Activated naive CD8-positive, alpha-beta T cell (primary cell): Measurements from ENCODE around the gene ITPKB.
"Not testable (repeated sequence)": the region's sequence is repeated elsewhere in the genome, so short reads cannot be mapped to it uniquely, and the experiment has no call there.

Source experiments
- H3K27ac Mint-ChIP-seq: one replicate; pipeline ENCODE4 v1.8.0; 2021; ENCODE audit warnings: mixed read lengths
- H3K27me3 Mint-ChIP-seq: one replicate; pipeline ENCODE4 v1.8.0; 2021; ENCODE audit warnings: mixed read lengths
- H3K36me3 Mint-ChIP-seq: one replicate; pipeline ENCODE4 v1.8.0; 2021; ENCODE audit warnings: mixed read lengths
- H3K4me1 Mint-ChIP-seq: one replicate; pipeline ENCODE4 v1.8.0; 2021; ENCODE audit warnings: low read depth, mixed read lengths
- H3K4me3 Mint-ChIP-seq: one replicate; pipeline ENCODE4 v1.8.0; 2021; ENCODE audit warnings: mild to moderate bottlenecking, mixed read lengths
- H3K9me3 Mint-ChIP-seq: one replicate; pipeline ENCODE4 v1.8.0; 2021; ENCODE audit warnings: low read depth, mixed read lengths

Gene ITPKB

GRCh38 chr1:226766565-226766964 is 27.5 kb upstream of the ITPKB start:
- Mint-ChIP-seq H3K9me3 (no peaks in the 10 kb centered on the region), H3K4me1 (peaks cover 19% of the 10 kb centered on the region), H3K27ac (no peak overlapping the region), H3K4me3 (no peak overlapping the region), H3K36me3 (no peaks in the 10 kb centered on the region), H3K27me3 (peaks cover 1% of the 10 kb centered on the region)

DNA sequence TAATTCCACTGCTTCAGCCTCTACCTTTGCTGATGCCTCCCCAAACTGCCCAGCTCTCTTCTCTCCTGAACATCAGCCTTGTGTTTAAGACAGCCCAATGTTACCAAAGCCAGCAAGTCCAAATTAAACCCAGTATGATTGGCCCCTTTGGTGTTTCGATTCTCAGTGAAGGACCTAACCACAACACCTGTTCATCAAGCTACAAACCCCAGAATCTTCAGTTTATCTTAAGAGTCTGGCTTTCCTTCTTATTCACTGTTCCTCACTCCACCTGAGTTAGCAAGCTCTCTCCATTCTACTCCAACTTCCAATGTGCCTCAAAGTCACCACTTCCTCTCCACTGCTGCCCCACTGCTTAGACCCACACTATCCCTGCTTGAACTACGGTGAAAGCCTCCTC is 25.5 kb upstream of the ITPKB start:
- peaks cover 1% of the 10 kb centered on the region for H3K27me3 Mint-ChIP-seq
- H3K9me3 Mint-ChIP-seq, result no peaks in the 10 kb centered on the region
- H3K27ac Mint-ChIP-seq, result peak overlapping the region; percentile 8
- H3K4me1 Mint-ChIP-seq, result peaks cover 19% of the 10 kb centered on the region
- no peaks in the 10 kb centered on the region for H3K36me3 Mint-ChIP-seq
- peak overlapping the region; percentile 2 for H3K4me3 Mint-ChIP-seq

GRCh38 chr1:226763905-226764264 is 24.8 kb upstream of the ITPKB start:
- Mint-ChIP-seq H3K36me3 (no peaks in the 10 kb centered on the region), H3K4me3 (no peak overlapping the region), H3K27me3 (peaks cover 1% of the 10 kb centered on the region), H3K27ac (peak overlapping the region; percentile 2), H3K4me1 (peaks cover 19% of the 10 kb centered on the region), H3K9me3 (no peaks in the 10 kb centered on the region)

DNA sequence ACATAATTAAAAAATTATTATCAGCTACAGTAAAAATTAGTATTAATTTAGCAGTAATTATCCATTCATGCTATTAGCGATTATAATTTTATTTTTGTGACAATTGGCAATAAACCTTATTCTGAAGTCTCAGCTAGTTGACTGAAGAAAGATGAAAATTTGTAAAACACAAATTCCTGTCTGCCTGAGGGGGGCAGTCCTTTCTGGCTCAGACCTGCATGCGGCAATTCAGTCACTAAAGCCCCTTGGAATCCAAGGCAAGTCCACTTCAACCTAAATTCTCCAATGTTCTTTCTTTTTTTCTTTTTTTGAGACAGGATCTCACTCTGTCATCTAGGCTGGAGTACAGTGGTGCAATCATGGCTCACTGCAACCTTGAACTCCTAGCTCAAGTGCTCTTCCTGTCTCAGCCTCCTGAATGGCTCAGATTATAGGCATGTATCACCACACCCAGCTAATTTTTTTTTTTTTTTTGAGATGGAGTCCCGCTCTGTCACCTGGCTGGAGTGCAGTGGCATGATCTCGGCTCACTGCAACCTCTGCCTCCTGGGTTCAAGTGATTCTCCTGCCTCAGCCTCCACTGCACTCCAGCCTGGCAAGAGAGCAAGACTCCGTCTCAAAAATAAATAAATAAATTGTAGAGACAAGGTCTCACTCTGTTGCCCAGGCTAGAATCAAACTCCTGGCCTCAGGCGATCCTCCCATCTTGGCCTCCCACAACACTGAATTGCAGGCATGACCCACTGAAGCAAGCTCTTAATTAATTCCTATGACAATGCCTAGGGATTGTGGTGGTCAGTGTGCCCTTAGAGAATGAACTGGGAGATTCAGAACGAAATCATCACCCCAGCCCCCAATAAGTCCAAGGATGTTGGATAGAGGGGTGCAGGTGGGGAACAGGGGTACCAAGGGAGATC is 24.2 kb upstream of the ITPKB start:
- H3K27ac Mint-ChIP-seq, result peak overlapping the region; percentile 2
- H3K9me3 Mint-ChIP-seq, result no peaks in the 10 kb centered on the region
- H3K4me1 Mint-ChIP-seq, result peaks cover 19% of the 10 kb centered on the region
- H3K27me3 Mint-ChIP-seq, result peaks cover 1% of the 10 kb centered on the region
- H3K36me3 Mint-ChIP-seq, result no peaks in the 10 kb centered on the region
- H3K4me3 Mint-ChIP-seq, result no peak overlapping the region

DNA sequence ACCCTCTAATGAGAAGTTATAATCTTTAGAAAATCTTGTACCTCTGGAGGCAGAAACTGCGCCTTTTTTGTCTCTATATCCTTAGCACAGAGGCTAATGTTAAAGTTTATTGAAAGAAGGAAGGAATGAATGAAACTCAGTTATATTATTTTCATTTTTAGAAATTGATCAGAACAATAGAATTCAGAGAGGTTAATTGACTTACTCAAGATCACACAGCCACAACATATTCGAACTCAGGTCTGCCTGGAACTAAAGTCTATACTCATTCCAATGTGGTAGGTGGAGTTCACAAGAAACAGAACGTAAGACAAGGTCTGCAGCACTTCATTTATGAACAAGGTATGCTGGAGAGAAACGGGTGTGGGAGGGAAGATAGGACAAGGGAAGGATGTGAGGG is 23.0 kb upstream of the ITPKB start:
- no peak overlapping the region for H3K27ac Mint-ChIP-seq
- no peak overlapping the region for H3K4me3 Mint-ChIP-seq
- H3K36me3 Mint-ChIP-seq, result no peaks in the 10 kb centered on the region
- no peaks in the 10 kb centered on the region for H3K9me3 Mint-ChIP-seq
- H3K27me3 Mint-ChIP-seq, result peaks cover 1% of the 10 kb centered on the region
- H3K4me1 Mint-ChIP-seq, result peaks cover 19% of the 10 kb centered on the region

DNA sequence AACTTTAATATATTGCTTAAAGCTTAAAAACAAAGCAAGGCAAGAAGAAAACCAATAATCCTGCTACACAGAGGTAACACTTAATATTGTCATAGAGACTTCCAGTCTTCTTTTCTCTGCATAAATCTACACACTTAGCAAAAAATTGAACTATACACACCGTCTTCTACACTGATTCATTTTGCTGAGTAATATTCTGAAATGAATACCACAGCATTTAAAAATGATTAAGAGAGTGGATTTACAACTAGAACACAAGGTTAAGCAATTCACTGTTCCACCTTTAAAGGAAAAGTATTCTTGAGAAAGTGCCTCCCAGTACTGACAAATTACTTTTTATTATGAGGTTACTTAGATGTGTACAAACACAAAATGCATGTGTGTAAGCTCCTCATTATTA is 22.2 kb upstream of the ITPKB start:
- H3K9me3 Mint-ChIP-seq, result no peaks in the 10 kb centered on the region
- H3K27ac Mint-ChIP-seq, result no peak overlapping the region
- peaks cover 23% of the 10 kb centered on the region for H3K4me1 Mint-ChIP-seq
- H3K4me3 Mint-ChIP-seq, result no peak overlapping the region
- peaks cover 1% of the 10 kb centered on the region for H3K27me3 Mint-ChIP-seq
- no peaks in the 10 kb centered on the region for H3K36me3 Mint-ChIP-seq

- Mint-ChIP-seq H3K36me3 (no peaks in the 10 kb centered on the region), H3K27ac (peak overlapping the region; percentile 77), H3K27me3 (no peaks in the 10 kb centered on the region), H3K4me1 (peaks cover 30% of the 10 kb centered on the region), H3K9me3 (no peaks in the 10 kb centered on the region), H3K4me3 (no peak overlapping the region)
These were observed 15.9 kb upstream of the ITPKB start for GRCh38 chr1:226754793-226755533.

DNA sequence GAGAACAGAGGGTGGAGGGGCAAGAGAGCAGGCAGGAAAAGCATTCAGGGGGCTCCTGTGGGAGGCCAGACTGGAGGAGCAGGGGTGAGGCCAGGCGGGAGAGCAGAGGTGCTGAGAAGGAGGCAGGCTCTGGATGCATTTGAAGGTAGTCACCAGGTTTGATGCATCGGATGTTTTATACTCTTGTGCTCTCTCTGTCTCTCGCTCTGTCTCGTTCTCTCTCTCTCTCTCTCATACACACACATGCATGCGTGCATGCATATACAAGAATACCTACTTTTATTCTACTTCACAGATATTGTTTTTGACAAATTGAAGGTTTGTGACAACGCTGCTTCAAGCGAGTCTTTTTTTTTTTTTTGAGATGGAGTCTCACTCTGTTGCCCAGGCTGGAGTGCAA is 15.0 kb upstream of the ITPKB start:
- peak overlapping the region; percentile 19 for H3K27ac Mint-ChIP-seq
- H3K27me3 Mint-ChIP-seq, result no peaks in the 10 kb centered on the region
- peaks cover 30% of the 10 kb centered on the region for H3K4me1 Mint-ChIP-seq
- no peaks in the 10 kb centered on the region for H3K9me3 Mint-ChIP-seq
- H3K4me3 Mint-ChIP-seq, result no peak overlapping the region
- no peaks in the 10 kb centered on the region for H3K36me3 Mint-ChIP-seq

DNA sequence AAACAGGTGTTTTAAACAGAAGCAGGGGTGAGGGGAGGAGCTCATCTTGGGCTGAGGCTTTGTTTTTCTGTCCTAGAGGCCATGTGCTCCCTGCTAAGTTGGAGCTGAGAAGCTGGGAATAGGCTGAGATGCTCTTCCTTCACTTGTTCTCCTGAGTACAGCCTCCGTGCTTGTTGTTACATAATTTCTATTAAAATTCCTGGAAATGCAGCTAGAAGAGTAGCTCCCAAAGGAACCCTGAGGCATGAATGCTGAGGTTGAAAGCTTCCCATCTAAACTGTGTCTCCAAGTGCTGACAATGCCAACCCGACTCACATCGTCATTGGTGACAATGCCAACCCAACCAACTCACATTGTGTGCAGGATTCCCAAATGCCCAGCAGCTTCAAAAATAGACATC is 12.6 kb upstream of the ITPKB start:
- H3K36me3 Mint-ChIP-seq, result no peaks in the 10 kb centered on the region
- H3K27me3 Mint-ChIP-seq, result no peaks in the 10 kb centered on the region
- H3K27ac Mint-ChIP-seq, result no peak overlapping the region
- H3K9me3 Mint-ChIP-seq, result no peaks in the 10 kb centered on the region
- H3K4me3 Mint-ChIP-seq, result no peak overlapping the region
- peaks cover 34% of the 10 kb centered on the region for H3K4me1 Mint-ChIP-seq

- Mint-ChIP-seq H3K27ac (no peak overlapping the region), H3K9me3 (no peaks in the 10 kb centered on the region), H3K4me1 (peaks cover 30% of the 10 kb centered on the region), H3K4me3 (no peak overlapping the region), H3K27me3 (no peaks in the 10 kb centered on the region), H3K36me3 (no peaks in the 10 kb centered on the region)
These were observed 12.1 kb upstream of the ITPKB start for GRCh38 chr1:226751214-226751613.

- H3K27me3 Mint-ChIP-seq, result no peaks in the 10 kb centered on the region
- no peak overlapping the region for H3K4me3 Mint-ChIP-seq
- H3K27ac Mint-ChIP-seq, result no peak overlapping the region
- H3K36me3 Mint-ChIP-seq, result no peaks in the 10 kb centered on the region
- no peaks in the 10 kb centered on the region for H3K9me3 Mint-ChIP-seq
- peaks cover 13% of the 10 kb centered on the region for H3K4me1 Mint-ChIP-seq
These were observed 10.4 kb upstream of the ITPKB start for GRCh38 chr1:226749467-226749866.

DNA sequence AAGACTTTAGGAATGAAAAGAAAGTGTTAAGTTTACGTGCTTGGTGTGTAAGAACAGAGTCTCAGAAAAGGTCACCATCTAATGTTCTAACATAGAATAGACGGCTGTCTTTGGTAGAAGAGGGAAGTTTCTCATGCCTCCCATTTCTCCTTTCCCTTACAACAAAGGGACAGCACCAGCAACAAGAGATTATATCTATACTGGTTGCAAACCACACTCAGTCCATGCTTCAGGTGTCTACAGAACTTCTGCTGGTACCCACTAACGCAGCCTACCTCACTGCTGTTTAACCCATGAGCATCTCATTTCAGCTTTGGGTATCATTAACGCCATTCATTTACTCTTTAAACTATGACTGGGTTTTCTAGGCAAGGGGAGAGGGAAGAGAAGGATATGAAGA is 9.2 kb upstream of the ITPKB start:
- no peak overlapping the region for H3K27ac Mint-ChIP-seq
- peaks cover 5% of the 10 kb centered on the region for H3K4me1 Mint-ChIP-seq
- no peaks in the 10 kb centered on the region for H3K9me3 Mint-ChIP-seq
- H3K36me3 Mint-ChIP-seq, result no peaks in the 10 kb centered on the region
- H3K27me3 Mint-ChIP-seq, result no peaks in the 10 kb centered on the region
- H3K4me3 Mint-ChIP-seq, result no peak overlapping the region

DNA sequence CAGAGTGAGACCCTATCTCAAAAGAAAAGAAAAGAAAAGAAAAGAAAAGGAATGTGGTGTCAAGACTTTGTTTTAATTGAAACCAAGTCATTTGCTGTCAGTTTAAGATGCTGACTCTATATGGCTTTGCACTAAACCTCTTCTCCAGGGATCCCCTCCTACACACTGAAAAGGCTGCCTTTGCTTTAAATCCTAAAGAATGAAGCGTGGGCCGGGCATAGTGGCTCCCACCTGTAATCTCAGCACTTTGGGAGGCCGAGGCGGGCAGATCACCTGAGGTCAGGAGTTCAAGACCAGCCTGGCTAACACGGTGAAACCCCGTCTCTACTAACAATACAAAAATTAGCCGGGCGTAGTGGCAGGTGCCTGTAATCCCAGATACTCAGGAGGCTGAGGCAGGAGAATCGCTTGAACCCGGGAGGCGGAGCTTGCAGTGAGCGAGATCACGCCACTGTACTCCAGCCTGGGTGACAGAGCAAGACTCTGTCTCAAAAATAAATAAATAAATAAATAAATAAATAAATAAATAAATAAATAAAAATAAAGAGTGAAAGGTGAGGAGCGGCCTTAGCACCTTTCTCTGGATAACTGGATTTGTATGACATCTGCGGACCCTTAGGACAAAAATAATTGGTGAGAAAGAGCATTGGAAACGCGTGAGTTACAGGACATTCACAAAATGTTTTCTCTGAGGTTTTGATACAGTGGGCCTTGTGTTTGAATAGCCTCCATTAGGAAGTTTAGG is 8.6 kb upstream of the ITPKB start:
- not testable (repeated sequence) for H3K27ac Mint-ChIP-seq, H3K36me3 Mint-ChIP-seq, H3K27me3 Mint-ChIP-seq, H3K4me3 Mint-ChIP-seq, H3K9me3 Mint-ChIP-seq, H3K4me1 Mint-ChIP-seq

DNA sequence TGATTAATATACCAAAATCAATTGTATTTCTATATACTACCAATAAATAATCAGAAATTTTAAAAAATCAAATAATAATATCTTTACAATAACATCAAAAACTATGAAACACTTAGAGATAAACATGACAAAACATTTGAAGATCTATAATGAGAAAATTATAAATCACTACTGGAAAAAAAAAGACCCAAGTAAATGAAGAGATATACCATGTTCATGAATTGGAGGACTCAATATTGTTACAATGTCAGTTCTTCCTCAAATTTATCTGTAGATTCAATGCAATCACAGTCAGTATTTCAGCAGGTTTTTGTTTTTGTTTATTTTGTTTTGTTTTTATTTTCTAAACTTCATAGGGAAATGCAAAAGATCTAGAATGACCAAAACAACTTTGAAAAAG is 4.2 kb upstream of the ITPKB start:
- Mint-ChIP-seq H3K36me3 (no peaks in the 10 kb centered on the region), H3K4me1 (peaks cover 27% of the 10 kb centered on the region), H3K4me3 (no peak overlapping the region), H3K9me3 (no peaks in the 10 kb centered on the region), H3K27me3 (no peaks in the 10 kb centered on the region), H3K27ac (no peak overlapping the region)

- Mint-ChIP-seq H3K9me3 (no peaks in the 10 kb centered on the region), H3K27me3 (no peaks in the 10 kb centered on the region), H3K27ac (peak overlapping the region; percentile 70), H3K4me3 (peak overlapping the region; percentile 23), H3K4me1 (peaks cover 28% of the 10 kb centered on the region), H3K36me3 (no peaks in the 10 kb centered on the region)
These were observed 1.9 kb upstream of the ITPKB start for GRCh38 chr1:226741009-226741408.
